Endothelial cell of hepatic sinusoid (primary cell): ENCODE data around the gene PDPK1.
"Not testable (repeated sequence)": the region's sequence is repeated elsewhere in the genome, so short reads cannot be mapped to it uniquely, and the experiment has no call there.

ENCODE experiments used
- in situ Hi-C: cut with HindIII; loops from 2 replicates; pipeline ENCODE4 v1.10.0; 2017; ENCODE audit warnings: low sequenced_read_pairs

The PDPK1 gene

DNA sequence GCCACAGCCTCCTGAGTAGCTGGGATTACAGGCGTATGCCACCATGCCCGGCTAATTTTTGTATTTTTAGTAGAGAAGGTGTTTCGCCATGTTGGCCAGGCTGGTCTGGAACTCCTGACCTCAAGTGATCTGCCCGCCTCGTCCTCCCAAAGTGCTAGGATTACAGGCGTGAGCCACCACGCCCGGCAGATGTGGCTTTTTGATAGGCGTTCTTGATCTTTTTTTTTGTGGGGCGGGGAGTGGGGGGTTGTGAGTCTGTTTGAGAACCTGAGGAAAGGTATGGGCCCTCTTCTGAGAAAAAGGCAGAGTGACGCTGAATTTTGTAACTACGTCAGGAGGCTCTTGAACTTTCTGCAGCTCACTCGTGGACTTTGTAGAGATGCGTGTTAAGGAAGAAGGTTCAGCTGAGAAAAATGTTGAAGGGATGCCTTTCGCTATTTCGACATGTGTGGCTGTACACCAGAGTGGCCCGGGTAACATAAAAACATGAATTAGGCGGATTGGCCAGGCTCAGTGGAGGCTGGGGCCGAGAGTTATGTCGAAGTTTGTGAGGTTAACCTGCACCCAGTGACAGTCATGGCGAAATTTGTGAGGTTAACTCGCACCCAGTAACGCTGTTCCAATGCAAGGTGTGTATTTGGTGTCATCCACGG lies 1.5 kb downstream of the PDPK1 start:
- in situ Hi-C loops: not testable (repeated sequence)

GRCh38 chr16:2539845-2540458 lies 2.1 kb downstream of the PDPK1 start:
- in situ Hi-C loops: not testable (repeated sequence)

DNA sequence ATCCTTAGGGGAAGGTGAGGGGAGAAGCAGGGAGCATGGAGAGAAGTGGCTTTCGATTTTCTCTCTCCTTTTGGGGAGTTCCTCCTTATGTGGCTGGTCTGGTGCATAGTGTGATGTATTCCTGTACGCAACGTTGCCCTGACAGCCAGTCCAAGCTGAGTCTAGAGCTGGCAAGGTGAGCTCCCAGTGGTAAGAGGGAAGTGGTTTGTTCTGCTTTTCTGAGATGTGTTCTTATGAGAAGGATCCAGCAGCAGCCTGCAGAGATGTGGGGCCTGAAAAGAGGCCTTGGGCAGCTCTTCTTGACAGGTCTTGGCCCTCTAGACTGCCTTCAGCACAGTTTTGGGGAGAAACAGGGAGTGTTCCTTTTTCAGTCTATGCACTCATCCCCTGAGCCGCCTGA lies 3.1 kb downstream of the PDPK1 start:
- in situ Hi-C loops: not testable (repeated sequence)

DNA sequence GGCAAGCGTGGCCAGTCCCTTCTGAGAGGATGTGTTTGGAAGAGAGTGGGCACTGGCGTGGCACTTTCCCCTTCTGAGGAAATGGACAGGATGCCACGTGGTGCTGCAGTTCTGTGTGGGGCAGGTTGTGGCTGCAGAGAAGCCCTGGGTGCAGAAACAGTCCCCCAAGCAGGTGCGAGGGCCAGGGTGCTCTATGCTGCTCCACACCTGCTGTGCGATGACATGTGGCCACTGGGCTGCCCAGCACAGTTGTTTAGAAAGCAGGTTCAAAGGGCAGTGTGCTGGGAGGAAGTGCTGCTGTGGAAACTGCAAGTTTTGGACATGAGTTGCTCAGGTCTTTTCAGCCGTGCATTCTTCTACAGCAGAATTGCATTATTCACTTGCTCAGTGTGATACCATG lies 3.6 kb downstream of the PDPK1 start:
- in situ Hi-C loops: not testable (repeated sequence)

GRCh38 chr16:2543771-2544170 lies 6.0 kb downstream of the PDPK1 start:
- in situ Hi-C loops: not testable (repeated sequence)

GRCh38 chr16:2550283-2550878 lies 12.6 kb downstream of the PDPK1 start:
- in situ Hi-C loops: not testable (repeated sequence)

GRCh38 chr16:2551420-2551889 lies 13.6 kb downstream of the PDPK1 start:
- in situ Hi-C loops: not testable (repeated sequence)

GRCh38 chr16:2554709-2555425 lies 17.0 kb downstream of the PDPK1 start:
- in situ Hi-C loops: not testable (repeated sequence)

DNA sequence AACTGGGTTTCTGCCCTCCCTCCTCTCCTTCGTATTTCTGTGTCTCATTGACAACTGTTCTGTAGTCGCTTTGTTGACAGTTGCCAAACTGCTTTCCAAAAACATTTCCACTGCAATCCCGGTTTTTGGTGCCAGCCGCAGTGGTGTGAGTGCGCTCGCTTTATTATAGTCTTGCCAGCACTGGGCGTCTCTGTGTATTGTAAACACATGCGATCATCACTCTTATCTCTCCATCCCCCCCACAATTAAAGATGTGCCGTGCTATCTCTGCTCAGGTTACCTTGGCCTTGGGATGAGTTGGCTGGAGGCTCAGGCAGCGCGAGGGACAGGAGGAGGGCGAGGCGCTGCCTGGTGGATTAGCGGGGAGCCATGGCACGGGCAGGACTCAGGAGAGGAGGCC lies 19.3 kb downstream of the PDPK1 start:
- in situ Hi-C loops: not testable (repeated sequence)

DNA sequence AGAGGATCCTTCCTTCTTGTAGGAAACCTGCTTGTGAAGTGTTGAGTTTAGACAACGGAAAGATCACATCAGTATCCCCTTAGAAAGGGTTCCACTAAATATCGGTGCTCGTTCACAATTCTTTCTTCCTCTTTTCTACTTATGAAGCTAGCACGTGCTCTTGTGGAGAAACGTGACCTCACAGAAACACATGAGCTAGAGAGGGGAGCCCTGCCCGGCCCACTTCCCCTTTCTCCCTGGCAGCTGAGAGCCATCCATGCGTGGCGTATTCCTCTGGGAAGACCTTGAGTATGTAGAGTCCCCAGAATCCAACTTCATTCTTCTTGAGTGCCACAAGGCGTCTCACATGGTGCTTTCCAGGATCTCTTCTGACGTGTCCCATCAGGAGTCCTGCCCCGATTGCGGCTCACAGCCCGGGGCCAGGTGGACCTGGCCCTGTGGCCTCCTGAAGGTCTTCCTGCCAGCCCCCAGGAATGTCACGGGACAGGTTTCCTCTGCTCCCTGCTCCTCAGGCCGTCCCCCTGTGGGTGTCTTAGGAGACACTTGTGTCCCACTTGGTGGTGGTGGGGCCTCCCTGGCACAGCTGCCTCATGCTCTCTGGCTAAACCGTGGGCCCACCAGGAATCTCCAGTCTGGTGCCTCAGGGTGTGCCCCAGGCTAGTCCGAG lies 22.4 kb downstream of the PDPK1 start:
- in situ Hi-C loops: not testable (repeated sequence)

DNA sequence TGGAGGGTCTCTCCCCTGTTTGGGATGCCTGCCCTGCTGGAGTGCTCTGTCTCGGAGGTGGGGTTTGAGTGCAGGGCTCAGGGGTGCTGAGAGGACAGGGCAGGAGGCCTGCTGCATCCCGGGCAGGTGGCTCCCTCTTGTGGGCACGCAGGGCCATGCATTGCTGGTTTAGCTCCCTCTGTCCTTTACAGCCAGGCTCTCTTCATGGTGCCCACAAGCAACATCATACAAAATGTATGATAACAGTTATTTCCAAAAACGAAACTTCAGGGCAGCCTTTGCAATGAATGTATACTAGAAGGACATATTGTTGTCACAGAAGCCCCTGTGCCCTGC lies 22.9 kb downstream of the PDPK1 start:
- in situ Hi-C loops: not testable (repeated sequence)

DNA sequence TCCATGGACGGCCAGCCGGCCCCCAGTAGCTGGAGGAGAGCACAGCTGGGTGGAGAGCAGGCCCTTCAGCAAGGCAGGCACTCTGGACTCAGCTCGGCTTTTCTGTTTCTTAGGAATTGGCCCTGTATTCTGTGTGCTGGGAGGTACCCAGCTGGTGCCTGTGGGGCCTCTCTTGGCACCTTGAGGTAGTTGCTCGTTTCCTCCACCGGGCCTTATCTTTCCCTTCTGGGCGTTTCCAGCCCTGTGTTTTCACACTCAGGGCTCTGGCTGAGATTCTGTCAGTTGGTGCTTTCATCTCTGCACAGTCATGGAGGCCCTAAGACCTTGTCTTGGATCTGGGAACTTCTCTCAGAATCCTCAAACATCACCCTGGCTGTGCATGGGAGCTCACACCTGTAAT lies 29.7 kb downstream of the PDPK1 start:
- in situ Hi-C loops: not testable (repeated sequence)

- in situ Hi-C loops: not testable (repeated sequence)
Observed at GRCh38 chr16:2568573-2568972, 30.8 kb downstream of the PDPK1 start.

DNA sequence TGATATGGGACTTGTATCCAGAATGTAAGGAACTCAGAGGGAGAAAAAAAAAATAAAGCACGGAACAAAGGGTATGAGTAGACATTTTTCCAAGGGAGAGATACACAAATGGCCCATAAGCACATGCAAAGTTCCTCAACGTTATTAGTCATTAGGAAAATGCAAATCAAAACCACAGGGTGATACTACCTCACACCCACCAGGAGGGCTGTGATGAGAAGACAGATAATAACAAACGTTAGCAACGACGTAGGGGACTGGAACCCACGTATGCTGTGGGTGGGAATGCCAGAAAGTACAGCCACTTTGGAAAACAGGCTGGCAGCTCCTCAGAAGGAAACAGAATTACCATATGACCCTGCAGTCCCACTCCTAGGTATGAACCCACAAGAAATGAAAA lies 34.9 kb downstream of the PDPK1 start:
- in situ Hi-C loops: not testable (repeated sequence)

DNA sequence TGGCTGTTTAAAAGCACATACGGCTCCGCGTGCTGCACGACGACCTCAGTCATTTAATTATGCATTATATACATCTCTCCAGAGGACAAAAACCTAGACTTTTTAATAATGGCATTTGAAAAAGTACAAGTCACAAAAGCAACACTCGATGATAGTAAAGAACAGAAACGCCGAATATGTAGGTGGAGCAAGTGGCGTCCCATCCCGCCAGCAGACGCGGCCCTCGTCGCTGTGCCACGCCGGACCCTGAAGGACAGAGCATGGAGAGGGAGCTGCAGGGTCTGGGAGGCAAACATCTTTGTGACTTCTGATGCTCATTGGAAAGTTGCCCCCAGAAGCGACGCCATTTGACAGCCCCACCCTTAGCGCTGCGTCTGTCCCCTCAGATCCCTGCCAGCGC lies 38.0 kb downstream of the PDPK1 start:
- in situ Hi-C loops: not testable (repeated sequence)

GRCh38 chr16:2577044-2577443 lies 39.2 kb downstream of the PDPK1 start:
- in situ Hi-C loops: not testable (repeated sequence)

GRCh38 chr16:2578905-2579304 lies 41.1 kb downstream of the PDPK1 start:
- in situ Hi-C loops: not testable (repeated sequence)

- in situ Hi-C loops: not testable (repeated sequence)
Observed at GRCh38 chr16:2580143-2580542, 42.3 kb downstream of the PDPK1 start.

- in situ Hi-C loops: not testable (repeated sequence)
Observed at GRCh38 chr16:2580818-2581217, 43.0 kb downstream of the PDPK1 start.

DNA sequence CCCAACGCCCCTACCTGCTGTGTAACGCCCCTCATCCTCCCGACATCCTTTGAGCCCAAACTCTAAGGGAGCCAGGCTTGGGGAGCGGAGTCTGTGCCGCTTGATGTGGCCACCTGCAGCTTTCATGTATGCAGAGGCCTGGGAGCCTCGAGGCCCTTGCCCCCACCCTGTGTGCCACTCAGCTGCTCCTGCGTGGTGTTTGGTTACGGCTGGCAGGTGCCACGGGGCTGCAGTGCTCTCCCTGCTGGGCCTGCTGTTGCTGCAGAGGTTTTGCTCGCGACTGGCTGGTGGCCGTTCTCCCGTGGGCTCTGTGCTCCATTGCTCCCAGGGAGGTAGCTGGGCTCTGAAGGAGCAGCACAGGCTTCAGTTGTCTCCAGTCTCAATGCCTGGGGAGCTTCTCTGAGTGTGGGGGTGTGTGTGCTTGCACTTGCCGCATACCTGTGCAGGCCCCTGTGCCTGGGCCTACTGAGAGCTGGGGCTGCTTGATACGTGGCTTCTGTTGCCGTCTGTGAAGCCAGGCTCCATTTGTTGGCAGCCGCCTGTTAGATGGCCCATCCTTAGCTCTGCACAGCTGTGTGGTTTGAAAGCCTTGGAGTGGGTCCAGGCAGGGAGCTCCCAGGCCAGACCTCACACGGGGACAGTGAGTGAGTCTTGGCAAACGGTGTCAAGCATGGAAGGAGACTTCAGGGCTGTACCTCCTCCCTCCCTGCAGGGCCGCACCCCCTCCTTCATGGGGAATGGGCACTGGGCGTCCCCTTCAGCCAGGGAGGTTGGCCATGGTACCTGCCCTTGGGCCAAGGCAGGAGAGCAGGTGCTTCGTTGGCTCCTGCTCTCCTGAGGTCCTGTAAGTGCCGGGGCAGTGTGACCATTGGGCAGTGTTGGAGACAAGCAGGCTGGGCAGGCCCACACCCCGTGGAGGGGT lies 47.2 kb downstream of the PDPK1 start:
- in situ Hi-C loops: no loop called here
